Keratinocyte (primary cell): ENCODE results near the gene TGFB1I1.

Experiments
- CTCF ChIP-seq, 3 experiments: IDR thresholded peaks in 1 of 3; conservative IDR thresholded peaks in 1 of 3; optimal IDR thresholded peaks in 1 of 3; 2 replicates in 2 of 3; 3 replicates in 1 of 3; pipeline versions ENCODE3 to v1.5.1; 2011; ENCODE audit warnings: low read length in 3 of 3, mild to moderate bottlenecking in 3 of 3, moderate library complexity in 2 of 3, control low read depth in 1 of 3, inconsistent platforms in 1 of 3; ENCODE audit not compliant: insufficient read depth in 2 of 3; ENCODE audit errors: extremely low read depth in 1 of 3
- EZH2 ChIP-seq: IDR thresholded peaks from one replicate; pipeline ENCODE4 v1.6.1; 2012; ENCODE audit warnings: inconsistent platforms, mild to moderate bottlenecking, low read length, moderate library complexity

DNA sequence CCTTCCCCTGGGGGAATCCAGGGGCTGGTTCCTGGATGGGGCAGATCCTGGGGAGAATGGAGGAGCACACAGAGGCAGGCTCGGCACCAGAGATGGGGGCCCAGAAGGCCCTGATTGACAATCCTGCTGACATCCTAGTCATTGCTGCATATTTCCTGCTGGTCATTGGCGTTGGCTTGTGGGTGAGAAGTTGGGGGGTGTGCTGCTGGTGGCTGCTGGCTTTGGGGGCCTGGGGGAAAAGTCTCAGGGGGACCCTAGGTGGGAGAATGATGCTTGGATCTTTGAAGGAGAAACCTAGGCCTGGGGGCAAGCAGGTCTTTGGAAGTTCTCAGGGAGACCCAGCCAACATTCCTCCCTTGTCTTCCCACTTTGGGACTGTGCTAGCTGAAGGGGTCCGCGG lies 11.1 kb downstream of the TGFB1I1 start, which contains the start of gene SLC5A2:
- TF ChIP-seq EZH2, result no peak
- no peak for TF ChIP-seq CTCF (optimal IDR thresholded peaks at IDR 0.05 in 1 of 3, IDR thresholded peaks at IDR 0.05 in 1 of 3, conservative IDR thresholded peaks at IDR 0.05 in 1 of 3; ENCODE audit: extremely low read depth in 1 of 3, insufficient read depth in 2 of 3, low read length in 3 of 3)
